ENCODE data around the gene SSH2. TPM values are rescaled to one million over a fixed set of nuclear protein-coding genes. Genes with fewer than 3 reads are reported as not detected.

The SSH2 gene
- total and polyA plus RNA-seq, 8 donors, result 8.4 to 19.1 (median 10.3) TPM

DNA sequence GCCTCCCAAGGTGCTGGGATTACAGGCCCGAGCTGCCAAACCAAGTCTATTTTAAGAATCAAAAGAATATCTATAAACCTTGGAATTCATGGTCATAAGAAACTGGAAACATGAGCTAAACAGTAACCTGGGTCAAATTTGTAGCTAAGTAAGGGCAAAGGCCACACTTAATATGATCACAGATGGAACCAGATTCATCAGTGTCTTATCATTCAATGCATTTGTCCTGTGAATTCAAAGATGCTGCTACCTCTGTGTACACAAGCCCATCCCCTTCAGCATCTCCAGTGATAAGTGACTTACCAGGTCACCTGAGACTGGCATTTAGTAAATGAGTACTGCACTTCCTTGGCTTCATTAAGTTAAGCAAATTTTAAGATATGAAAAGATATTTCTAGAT lies 108.1 kb downstream of the SSH2 start:
- ATAC-seq (no peak), DNase-seq (no peak), FAIRE-seq (no peak)
- TF ChIP-seq, protein P1, sequence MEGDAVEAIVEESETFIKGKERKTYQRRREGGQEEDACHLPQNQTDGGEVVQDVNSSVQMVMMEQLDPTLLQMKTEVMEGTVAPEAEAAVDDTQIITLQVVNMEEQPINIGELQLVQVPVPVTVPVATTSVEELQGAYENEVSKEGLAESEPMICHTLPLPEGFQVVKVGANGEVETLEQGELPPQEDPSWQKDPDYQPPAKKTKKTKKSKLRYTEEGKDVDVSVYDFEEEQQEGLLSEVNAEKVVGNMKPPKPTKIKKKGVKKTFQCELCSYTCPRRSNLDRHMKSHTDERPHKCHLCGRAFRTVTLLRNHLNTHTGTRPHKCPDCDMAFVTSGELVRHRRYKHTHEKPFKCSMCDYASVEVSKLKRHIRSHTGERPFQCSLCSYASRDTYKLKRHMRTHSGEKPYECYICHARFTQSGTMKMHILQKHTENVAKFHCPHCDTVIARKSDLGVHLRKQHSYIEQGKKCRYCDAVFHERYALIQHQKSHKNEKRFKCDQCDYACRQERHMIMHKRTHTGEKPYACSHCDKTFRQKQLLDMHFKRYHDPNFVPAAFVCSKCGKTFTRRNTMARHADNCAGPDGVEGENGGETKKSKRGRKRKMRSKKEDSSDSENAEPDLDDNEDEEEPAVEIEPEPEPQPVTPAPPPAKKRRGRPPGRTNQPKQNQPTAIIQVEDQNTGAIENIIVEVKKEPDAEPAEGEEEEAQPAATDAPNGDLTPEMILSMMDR (IDR thresholded peaks at IDR 0.05), result no peak
- intact Hi-C loops (cut with DNase I), result no loop called here
- Histone ChIP-seq H3K9me3 (no peaks in the 10 kb centered on the region), H3K27ac (no peak overlapping the region), H3K4me1 (peaks cover 5 to 14% (median 10%) of the 10 kb centered on the region in 3 donors), H3K4me3 (no peak overlapping the region), H3K27me3 (no peaks in the 10 kb centered on the region), H3K36me3 (no peaks in the 10 kb centered on the region)
- WGBS, 2 donors, result 70 to 78% methylated on average over 1 of the region's 1 CpG

GRCh38 chr17:29820425-29820824 lies 109.6 kb downstream of the SSH2 start:
- no peaks in the 10 kb centered on the region for H3K27me3 ChIP-seq
- no peak for DNase-seq
- peaks cover 0 to 1% (median 0%) of the 10 kb centered on the region in 3 donors for H3K4me1 ChIP-seq
- no peaks in the 10 kb centered on the region for H3K9me3 ChIP-seq
- no peak overlapping the region for H3K27ac ChIP-seq
- intact Hi-C loops (cut with DNase I), result no loop called here
- no peak for ATAC-seq
- FAIRE-seq, result no peak
- TF ChIP-seq, protein P1 (IDR thresholded peaks at IDR 0.05), result no peak
- WGBS, 2 donors, result 81 to 84% methylated on average over 1 of the region's 1 CpG
- H3K36me3 ChIP-seq, result no peaks in the 10 kb centered on the region
- H3K4me3 ChIP-seq, result no peak overlapping the region

GRCh38 chr17:29807520-29808361 lies 122.3 kb downstream of the SSH2 start:
- WGBS, 2 donors, result 60 to 64% methylated on average over 13 to 14 of the region's 14 CpGs
- peak in 5 of 6 donors; percentile 30 to 74 (median 52) for DNase-seq
- no peaks in the 10 kb centered on the region for H3K4me1 ChIP-seq
- no peak overlapping the region for H3K27ac ChIP-seq
- TF ChIP-seq, protein P1 (IDR thresholded peaks at IDR 0.05), result peak; percentile 51 to 67 (median 61)
- FAIRE-seq, result peak; percentile 81
- H3K27me3 ChIP-seq, result no peaks in the 10 kb centered on the region
- no peaks in the 10 kb centered on the region for H3K36me3 ChIP-seq
- ATAC-seq, result peak; percentile 84 to 96 (median 92)
- no peak overlapping the region for H3K4me3 ChIP-seq
- intact Hi-C loops (cut with DNase I), result loop anchor here in 2 of 3 donors (5.0 to 10.0 kb wide), 3 partner anchors 125 to 217 kb away; partner anchors contain the start of gene SSH2 (in 2 of the 2)
- no peaks in the 10 kb centered on the region for H3K9me3 ChIP-seq

DNA sequence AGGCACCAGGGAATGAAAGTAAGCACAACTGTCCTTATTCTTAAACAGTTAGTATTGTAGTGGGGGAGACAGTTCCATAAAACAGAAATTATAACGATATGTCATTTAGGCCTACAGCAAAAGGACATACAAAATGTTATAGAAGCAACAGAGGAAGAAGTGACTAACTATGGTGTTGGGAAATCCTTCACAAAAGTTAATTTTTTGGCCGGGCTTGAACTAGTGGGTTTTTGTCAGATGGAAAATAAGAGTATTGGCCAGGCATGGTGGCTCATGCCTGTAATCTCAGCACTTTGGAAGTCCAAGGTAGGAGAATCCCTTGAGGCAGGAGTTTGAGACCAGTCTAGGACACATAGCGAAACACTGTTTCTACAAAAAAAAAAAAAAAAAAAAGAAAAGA lies 127.8 kb downstream of the SSH2 start:
- WGBS, 2 donors, result 95 to 96% methylated on average over 3 of the region's 3 CpGs
- FAIRE-seq (no peak), ATAC-seq (no peak), DNase-seq (no peak)
- Histone ChIP-seq H3K27me3 (no peaks in the 10 kb centered on the region), H3K4me3 (no peak overlapping the region), H3K9me3 (no peaks in the 10 kb centered on the region), H3K27ac (no peak overlapping the region), H3K36me3 (no peaks in the 10 kb centered on the region), H3K4me1 (no peaks in the 10 kb centered on the region)
- intact Hi-C loops (cut with DNase I), result loop anchor here in 2 of 3 donors (10.0 kb wide), 2 partner anchors 133 to 223 kb away; partner anchors contain the start of gene SSH2 (in 1 of the 2)
- TF ChIP-seq, protein P1 (IDR thresholded peaks at IDR 0.05), result no peak

DNA sequence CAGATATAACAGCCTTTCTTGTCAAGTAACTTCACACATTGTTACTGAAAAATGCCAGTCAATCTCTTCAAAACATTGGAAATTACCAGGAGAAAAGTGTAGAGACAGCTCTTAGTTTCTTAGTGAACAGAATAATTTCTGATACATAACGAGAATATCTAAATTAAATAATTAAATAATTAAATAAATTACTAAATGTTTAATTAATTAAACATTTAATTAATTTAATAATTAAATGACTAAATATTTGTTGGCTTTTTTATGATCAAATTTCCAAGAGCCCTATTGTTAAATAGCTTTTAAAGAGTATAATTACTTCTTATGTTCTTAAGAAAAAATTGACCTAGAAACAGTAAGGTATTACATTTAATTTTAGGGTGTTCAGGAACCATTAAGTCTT lies 129.6 kb downstream of the SSH2 start:
- intact Hi-C loops (cut with DNase I), result loop anchor here in 2 of 3 donors (10.0 kb wide), 2 partner anchors 134 to 224 kb away; partner anchors contain the start of gene SSH2 (in 1 of the 2)
- Histone ChIP-seq H3K36me3 (no peaks in the 10 kb centered on the region), H3K4me1 (no peaks in the 10 kb centered on the region), H3K4me3 (no peak overlapping the region), H3K27me3 (no peaks in the 10 kb centered on the region), H3K27ac (no peak overlapping the region), H3K9me3 (no peaks in the 10 kb centered on the region)
- FAIRE-seq (peak; percentile 87), ATAC-seq (no peak), DNase-seq (no peak)
- TF ChIP-seq, protein P1 (IDR thresholded peaks at IDR 0.05), result no peak
- 95 to 98% methylated on average over 1 of the region's 1 CpG for WGBS, 2 donors

Measured in pancreas (tissue), 10 donors.